SU-DHL-6 (cell line): ENCODE measurements around the gene SREBF1.

Experiments
- H2AFZ ChIP-seq: fragments of 200-600 bp; sonication (generic); 2 replicates; pipeline ENCODE4 v1.6.1; 2014; ENCODE audit warnings: low read depth, mild to moderate bottlenecking, moderate library complexity, mixed read lengths, antibody characterized with exemption, low read length; ENCODE audit not compliant: severe bottlenecking
- H3F3A ChIP-seq: fragments of 200-600 bp; shearing (Covaris generic); 2 replicates; pipeline ENCODE4 v1.6.0; 2016; ENCODE audit warnings: antibody characterized with exemption, mild to moderate bottlenecking; ENCODE audit not compliant: insufficient read depth
- H3K27ac ChIP-seq: fragments of 200-600 bp; sonication (generic); 2 replicates; pipeline ENCODE4 v1.5.1; 2016; ENCODE audit warnings: low read depth, mild to moderate bottlenecking, low read length, moderate library complexity, mixed read lengths
- H3K27me3 ChIP-seq: fragments of 200-600 bp; sonication (generic), shearing (Covaris generic); 2 replicates; pipeline ENCODE4 v1.6.0; 2014; ENCODE audit warnings: mild to moderate bottlenecking, low read length
- H3K36me3 ChIP-seq: fragments of 200-600 bp; sonication (generic); 2 replicates; pipeline ENCODE4 v1.6.1; 2014; ENCODE audit warnings: mild to moderate bottlenecking, low read length, mixed read lengths
- H3K4me2 ChIP-seq: fragments of 300-600, 200-600 bp; shearing (Covaris generic), sonication (generic); 2 replicates; pipeline ENCODE4 v1.6.0; 2014; ENCODE audit warnings: low read length, low read depth, mild to moderate bottlenecking; ENCODE audit not compliant: poor library complexity, severe bottlenecking
- H3K4me3 ChIP-seq: fragments of 200-600 bp; sonication (generic); 2 replicates; pipeline ENCODE4 v1.5.1; 2014; ENCODE audit warnings: antibody characterized with exemption, low read length, mild to moderate bottlenecking, mixed read lengths; ENCODE audit not compliant: insufficient read depth, poor library complexity, severe bottlenecking
- H3K79me2 ChIP-seq: fragments of 200-600 bp; sonication (generic); 2 replicates; pipeline ENCODE4 v1.6.1; 2014; ENCODE audit warnings: mild to moderate bottlenecking, low read length, moderate library complexity; ENCODE audit not compliant: insufficient read depth
- H3K9ac ChIP-seq: fragments of 200-600 bp; sonication (generic); 2 replicates; pipeline ENCODE4 v1.7.0; 2014; ENCODE audit warnings: mild to moderate bottlenecking, low read length
- H3K9me2 ChIP-seq: fragments of 200-600 bp; sonication (generic); replicated peaks from 2 replicates; pipeline ENCODE4 v1.6.1; 2014; ENCODE audit warnings: low read length; ENCODE audit not compliant: insufficient read depth
- H3K9me3 ChIP-seq: fragments of 200-600 bp; sonication (generic); 2 replicates; pipeline ENCODE4 v1.6.1; 2014; ENCODE audit warnings: low read length, mixed read lengths; ENCODE audit not compliant: insufficient read depth
- H4K20me1 ChIP-seq: fragments of 200-600 bp; sonication (generic); 2 replicates; pipeline ENCODE4 v1.6.1; 2014; ENCODE audit warnings: low read depth, mild to moderate bottlenecking, antibody characterized with exemption, low read length, moderate library complexity, mixed read lengths
- CTCF ChIP-seq: fragments of 200-600 bp; sonication (generic); IDR thresholded peaks from one replicate; pipeline ENCODE4 v1.5.1; 2017; ENCODE audit warnings: antibody characterized with exemption, mild to moderate bottlenecking, low read length, moderate library complexity; ENCODE audit not compliant: insufficient read depth, poor library complexity, severe bottlenecking
- EZH2phosphoT487 ChIP-seq: fragments of 200-600 bp; sonication (generic), shearing (Covaris generic); conservative IDR thresholded peaks from 2 replicates; pipeline ENCODE4 v1.6.1; 2018; ENCODE audit warnings: mild to moderate bottlenecking, antibody characterized with exemption, low read length, moderate library complexity, mixed read lengths

SREBF1 gene

GRCh38 chr17:17822189-17822588 lies 14.6 kb downstream of the SREBF1 start:
- TF ChIP-seq CTCF: no peak
- no peak for TF ChIP-seq EZH2phosphoT487
- peak overlapping the region; percentile 68 for H3K9ac ChIP-seq
- no peaks in the 10 kb centered on the region for H3K36me3 ChIP-seq
- H2AFZ ChIP-seq: no peak overlapping the region
- peaks cover 29% of the 10 kb centered on the region for H3K79me2 ChIP-seq
- H3K9me3 ChIP-seq: no peaks in the 10 kb centered on the region
- peak overlapping the region; percentile 97 for H3K4me2 ChIP-seq
- H3K27ac ChIP-seq: peak overlapping the region; percentile 53
- no peaks in the 10 kb centered on the region for H3K9me2 ChIP-seq
- H4K20me1 ChIP-seq: no peaks in the 10 kb centered on the region
- H3F3A ChIP-seq: peaks cover 4% of the 10 kb centered on the region; the same call in 1 of the 2 replicates
- H3K4me3 ChIP-seq: no peak overlapping the region
- no peaks in the 10 kb centered on the region for H3K27me3 ChIP-seq

- Histone ChIP-seq H3K27ac (no peak overlapping the region), H3K4me2 (no peak overlapping the region), H2AFZ (no peak overlapping the region), H3K4me3 (no peak overlapping the region), H3K27me3 (no peaks in the 10 kb centered on the region), H3K9me2 (no peaks in the 10 kb centered on the region), H3K9me3 (no peaks in the 10 kb centered on the region), H3K36me3 (no peaks in the 10 kb centered on the region), H3K79me2 (peaks cover 25% of the 10 kb centered on the region), H4K20me1 (no peaks in the 10 kb centered on the region), H3K9ac (no peak overlapping the region), H3F3A (peaks cover 4% of the 10 kb centered on the region; the same call in 1 of the 2 replicates)
- TF ChIP-seq EZH2phosphoT487 (no peak), CTCF (no peak)
Observed at GRCh38 chr17:17820463-17821158, 16.2 kb downstream of the SREBF1 start.

GRCh38 chr17:17820046-17820445 lies 16.7 kb downstream of the SREBF1 start:
- Histone ChIP-seq H3K79me2 (peaks cover 25% of the 10 kb centered on the region), H3K9me2 (no peaks in the 10 kb centered on the region), H3K36me3 (no peaks in the 10 kb centered on the region), H3F3A (peaks cover 4% of the 10 kb centered on the region; the same call in 1 of the 2 replicates), H3K9ac (no peak overlapping the region), H3K27ac (no peak overlapping the region), H3K27me3 (no peaks in the 10 kb centered on the region), H3K4me3 (no peak overlapping the region), H3K4me2 (no peak overlapping the region), H3K9me3 (no peaks in the 10 kb centered on the region), H4K20me1 (no peaks in the 10 kb centered on the region), H2AFZ (no peak overlapping the region)
- TF ChIP-seq EZH2phosphoT487 (no peak), CTCF (no peak)
